Lower leg skin (tissue), 3 donors: Measurements from ENCODE around the gene PRDM2.

Experiments
- CTCF ChIP-seq, 3 donors: fragments of 450-650 bp; IDR thresholded peaks; one replicate each; pipeline ENCODE4 v1.5.1; 2016; ENCODE audit warnings: antibody characterized with exemption in 3 of 3, mild to moderate bottlenecking in 3 of 3, moderate library complexity in 2 of 3
- POLR2A ChIP-seq, 2 donors: fragments of 450-650 bp; IDR thresholded peaks; one replicate each; pipeline ENCODE4 v1.6.1; 2016 to 2017; ENCODE audit warnings: antibody characterized with exemption in 2 of 2, mild to moderate bottlenecking in 1 of 2, moderate library complexity in 1 of 2

GRCh38 chr1:13760921-13761320, 60.9 kb downstream of the PRDM2 start:
- TF ChIP-seq POLR2A (IDR thresholded peaks at IDR 0.05) (no peak), CTCF (IDR thresholded peaks at IDR 0.05) (no peak)
